GOT3 (cell line): Measurements from ENCODE around the gene TM7SF3.

ENCODE experiments used
- DNase-seq: peaks from one replicate; lab custom pipeline; 2025; ENCODE audit warnings: mixed read lengths; lab: John Stamatoyannopoulos, UW

TM7SF3 gene

DNA sequence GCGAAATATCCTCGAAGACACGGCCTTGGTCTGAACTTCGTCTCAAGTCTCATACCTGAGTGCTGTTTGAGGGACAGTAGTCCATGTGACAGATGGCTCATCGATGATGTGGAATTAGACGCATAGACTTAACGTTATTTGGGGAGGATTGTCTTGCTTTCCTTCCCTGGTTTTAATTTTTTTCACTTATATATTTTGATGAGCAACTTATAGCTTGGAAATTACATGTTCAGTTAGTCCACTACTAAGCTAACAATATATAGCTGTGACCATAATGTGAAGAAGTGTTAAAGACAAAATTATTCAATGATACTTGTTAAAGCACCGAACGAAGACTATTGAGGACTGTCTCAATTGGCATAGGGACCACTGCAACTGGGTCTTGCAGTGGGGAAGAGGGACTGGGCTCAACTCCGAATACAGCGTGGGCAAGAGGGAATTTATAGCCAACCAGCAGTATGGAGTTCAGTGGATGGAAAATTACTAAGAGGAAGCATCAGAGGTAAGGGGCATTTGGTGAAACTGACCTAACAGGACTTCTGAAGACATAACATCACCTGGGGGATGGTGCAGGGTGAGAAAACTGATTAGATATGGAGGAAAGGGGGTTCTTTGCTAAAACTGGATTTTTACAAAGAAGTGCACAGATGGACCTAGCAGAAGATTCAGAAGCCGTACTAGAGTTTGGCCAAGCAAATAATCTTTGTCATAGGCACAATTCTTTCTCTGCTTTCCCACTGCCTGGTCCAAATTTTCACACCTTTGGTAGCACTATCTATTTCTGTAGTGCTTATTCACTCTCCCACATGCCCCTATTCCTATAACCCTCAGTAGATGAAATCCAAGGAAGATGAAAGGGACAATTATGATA lies 910 bp upstream of the TM7SF3 start:
- DNase-seq: no peak

DNA sequence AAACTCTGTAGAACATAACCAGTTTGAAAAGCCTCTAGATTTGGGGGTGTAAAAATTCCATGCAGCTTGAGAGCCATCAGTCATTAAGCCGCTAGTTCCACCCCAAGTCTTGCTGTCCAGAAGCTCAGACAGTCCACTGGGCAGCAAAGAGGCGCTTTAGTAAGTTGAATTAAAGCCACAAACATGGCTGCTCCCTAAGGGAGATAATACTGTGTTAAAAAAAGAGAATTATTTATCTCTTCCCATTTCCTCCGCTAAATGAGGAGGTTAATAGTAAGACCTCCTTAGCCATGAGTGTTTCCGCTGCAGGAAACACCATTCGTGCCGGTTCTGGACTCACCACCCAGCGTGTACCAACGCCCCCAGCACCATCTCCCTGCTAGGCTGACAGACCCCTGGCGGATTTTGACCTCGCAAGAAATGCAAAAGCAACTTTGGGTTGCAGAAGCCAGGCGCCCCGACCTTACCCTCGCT lies 536 bp downstream of the TM7SF3 start:
- no peak for DNase-seq

- no peak for DNase-seq
Measured at GRCh38 chr12:27012982-27013255, 1.3 kb downstream of the TM7SF3 start.

GRCh38 chr12:27012239-27012981 lies 1.8 kb downstream of the TM7SF3 start:
- DNase-seq: no peak

DNA sequence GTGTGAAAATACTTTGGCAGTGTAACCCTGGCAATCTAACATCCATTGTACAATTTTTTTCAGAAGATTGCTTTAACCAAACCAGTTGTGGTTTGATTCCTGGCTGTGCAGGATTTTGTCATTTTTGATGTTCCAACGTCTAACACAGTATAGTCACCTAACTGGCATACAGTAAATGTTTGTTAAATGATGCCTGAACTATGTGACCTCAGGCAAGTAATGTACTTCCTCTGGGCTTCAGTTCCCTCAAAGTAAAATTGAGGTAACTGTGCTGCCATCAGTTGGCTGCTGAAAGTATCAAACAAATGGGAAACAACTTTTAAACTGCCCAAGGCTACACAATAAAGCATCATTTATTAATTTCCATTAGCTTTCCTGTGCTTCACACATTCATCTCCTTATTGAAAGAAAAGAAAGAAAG lies 4.3 kb downstream of the TM7SF3 start:
- no peak for DNase-seq

GRCh38 chr12:27008081-27008480 lies 6.1 kb downstream of the TM7SF3 start:
- no peak for DNase-seq

DNA sequence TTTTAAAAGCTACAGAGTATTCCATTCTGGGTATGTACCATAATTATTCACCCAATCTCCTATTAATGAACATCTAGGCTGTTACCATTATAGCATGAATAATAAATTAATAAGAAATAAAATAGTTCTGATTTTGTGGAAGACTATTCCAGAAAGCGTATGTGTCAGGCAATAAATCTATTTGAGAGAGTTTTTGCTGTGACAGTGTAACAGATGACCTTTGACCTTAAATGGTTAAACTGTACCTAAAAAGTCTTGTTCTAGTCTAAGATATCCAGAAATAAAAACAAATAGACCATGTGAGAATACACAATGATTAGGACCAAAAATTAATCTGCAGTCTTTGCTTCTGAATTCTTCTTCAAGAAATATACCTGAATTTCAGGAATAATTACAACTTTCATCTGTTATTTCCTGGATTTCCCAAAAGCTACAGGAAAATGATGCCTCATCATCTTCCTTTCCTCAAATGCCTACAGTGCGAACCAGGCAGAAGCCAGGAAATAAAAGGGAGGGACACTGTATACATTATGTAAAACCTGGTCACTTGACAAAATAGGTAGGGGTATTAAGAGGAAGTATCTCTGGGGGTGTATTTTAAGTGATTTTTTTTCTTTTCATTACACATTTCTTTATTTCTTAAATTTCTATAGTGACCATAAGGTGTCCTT lies 7.3 kb downstream of the TM7SF3 start:
- DNase-seq: no peak

DNA sequence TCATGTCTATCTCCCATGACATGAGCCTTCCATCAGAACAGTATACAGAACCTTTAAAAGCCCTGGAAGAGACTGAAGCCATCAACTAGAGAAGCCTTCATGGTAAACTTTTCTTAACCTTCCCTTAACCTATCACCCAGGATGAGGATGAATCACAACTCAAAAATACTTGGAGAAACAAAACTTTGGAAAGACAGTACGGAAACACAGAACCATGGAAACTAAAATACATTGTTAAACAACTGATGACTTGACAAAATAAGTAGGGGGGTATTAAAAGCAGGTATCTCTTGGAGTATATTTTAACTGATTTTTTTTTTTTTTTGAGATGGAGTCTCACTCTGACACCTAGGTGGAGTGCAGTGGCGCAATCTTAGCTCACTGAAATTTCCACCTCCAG lies 8.7 kb downstream of the TM7SF3 start:
- DNase-seq: no peak

- no peak for DNase-seq
Measured at GRCh38 chr12:27003421-27004381, 10.5 kb downstream of the TM7SF3 start.

DNA sequence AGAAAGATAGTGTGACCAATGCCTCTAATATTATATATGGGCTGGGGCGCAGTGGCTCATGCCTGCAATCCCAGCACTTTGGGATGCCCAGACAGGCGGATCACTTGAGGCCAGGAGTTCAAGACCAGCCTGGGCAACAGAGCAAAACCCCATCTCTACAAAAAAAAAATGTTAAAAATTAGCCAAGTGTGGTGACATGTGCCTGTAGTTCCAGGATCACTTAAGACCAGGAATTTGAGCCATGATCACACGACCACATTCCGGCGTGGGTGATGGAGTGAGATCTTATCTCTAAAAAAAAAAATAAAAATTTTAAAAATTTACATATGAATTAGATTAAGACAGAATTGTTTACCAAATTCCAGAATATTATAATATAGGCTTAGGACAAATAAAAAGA lies 12.0 kb downstream of the TM7SF3 start:
- DNase-seq: no peak

DNA sequence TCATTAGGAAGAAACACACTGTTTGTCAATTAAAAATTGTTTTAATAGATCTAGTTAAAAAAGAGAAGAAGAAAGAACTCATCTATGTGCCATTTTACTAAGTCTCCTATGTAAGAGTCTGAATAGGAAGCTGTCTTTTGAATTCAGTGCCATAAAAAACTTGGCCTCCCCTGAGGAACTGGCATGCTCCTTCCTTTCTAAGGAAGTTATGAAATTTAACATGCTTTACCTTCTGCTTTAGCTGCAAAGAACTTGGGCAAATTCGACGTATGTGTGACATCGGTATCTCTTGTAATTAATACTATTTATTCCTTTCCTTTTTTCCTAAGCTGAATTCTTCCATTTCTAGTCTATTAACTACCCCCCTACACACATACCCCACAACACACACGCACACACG lies 12.5 kb downstream of the TM7SF3 start:
- DNase-seq: no peak

- no peak for DNase-seq
Measured at GRCh38 chr12:27000961-27001360, 13.2 kb downstream of the TM7SF3 start.

- DNase-seq: no peak
Measured at GRCh38 chr12:26997003-26997402, 17.2 kb downstream of the TM7SF3 start.

DNA sequence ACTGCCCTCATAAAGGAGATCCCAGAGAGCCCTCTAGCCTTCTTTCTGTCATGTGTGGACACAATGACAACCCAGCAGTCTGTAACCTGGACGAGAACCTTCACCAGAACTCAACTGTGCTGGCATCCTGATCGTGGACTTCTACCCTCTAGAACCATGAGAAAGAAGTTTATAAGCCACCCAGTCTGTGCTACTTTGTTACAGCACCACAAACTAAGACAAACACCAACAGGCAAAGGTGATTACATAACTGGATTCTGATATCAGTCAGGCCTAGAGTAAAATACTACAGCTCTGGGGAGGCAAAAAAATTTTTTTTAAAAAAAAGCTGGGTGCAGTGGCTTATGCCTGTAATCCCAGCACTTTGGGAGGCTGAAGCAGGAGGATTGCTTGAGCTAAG lies 18.5 kb downstream of the TM7SF3 start:
- DNase-seq: no peak

DNA sequence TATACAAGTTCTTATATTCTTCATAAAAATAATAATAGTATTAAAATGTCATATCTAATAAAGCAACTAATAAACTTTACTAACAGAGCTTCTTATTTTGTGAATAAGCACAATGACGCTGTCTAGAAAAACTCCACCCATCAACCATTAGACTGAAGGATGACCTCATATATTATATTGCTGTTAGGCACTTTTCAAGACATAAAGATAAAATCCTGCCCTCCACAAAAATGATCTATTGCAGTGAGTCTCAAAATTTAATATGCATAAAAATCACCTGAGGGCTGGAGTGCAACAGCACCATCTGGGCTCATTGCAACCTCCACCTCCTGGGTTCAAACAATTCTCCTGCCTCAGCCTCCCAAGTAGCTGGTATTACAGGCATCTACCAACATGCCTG lies 20.1 kb downstream of the TM7SF3 start:
- DNase-seq: no peak

DNA sequence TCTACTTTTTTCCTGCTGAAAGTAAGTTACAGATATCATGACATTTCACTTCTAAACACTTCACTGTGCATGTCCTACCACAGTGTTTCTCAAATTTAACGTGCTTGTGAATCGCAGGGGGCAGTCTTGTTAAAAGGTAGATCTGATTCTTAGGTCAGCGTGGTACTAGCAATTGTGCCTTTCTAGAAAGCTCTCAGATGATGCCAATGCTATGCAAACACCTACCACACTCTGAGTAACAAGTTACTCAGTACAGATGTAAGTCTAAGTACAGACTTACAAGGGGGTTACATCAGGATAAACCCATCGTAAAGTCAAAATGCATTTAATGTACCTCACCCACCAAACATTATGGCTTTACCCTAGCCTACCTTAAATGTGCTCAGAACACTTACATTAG lies 22.4 kb downstream of the TM7SF3 start:
- DNase-seq: no peak

DNA sequence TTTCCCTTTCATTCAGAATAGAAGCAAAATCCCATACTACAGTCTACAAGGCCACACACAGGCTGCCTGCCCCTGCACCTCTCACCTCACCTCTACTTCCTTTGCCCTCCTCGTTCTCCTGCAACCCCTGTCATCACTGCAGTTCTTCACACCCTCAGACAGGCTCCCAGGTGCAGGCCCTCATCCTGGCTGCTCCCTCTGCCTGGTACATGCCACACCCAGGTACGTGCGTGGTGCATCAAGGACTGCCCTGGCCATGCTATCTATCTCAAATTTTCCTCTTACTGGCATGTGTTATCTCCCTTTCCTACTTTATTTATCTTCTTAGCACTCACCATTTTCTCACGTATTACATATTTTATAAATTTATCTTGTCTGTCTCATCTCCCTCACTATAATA lies 24.3 kb downstream of the TM7SF3 start:
- no peak for DNase-seq

DNA sequence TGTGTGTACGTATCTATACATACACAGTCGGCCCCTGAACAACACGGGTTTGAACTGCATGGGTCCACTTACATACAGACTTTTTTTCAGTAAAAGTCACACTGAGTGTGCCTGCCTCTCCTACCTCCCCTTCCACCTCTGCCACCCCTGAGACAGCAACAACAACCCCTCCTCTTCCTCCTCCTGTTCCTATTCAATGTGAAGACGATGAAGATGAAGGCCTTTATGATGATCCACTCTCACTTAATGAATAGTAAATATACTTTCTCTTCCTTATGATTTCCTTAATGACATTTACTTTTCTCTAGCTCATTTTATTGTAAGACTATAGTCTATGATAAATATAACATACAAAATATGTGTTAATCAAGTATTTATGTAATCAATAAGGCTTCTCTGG lies 25.5 kb downstream of the TM7SF3 start:
- DNase-seq: no peak

- no peak for DNase-seq
Measured at GRCh38 chr12:26987634-26988424, 26.4 kb downstream of the TM7SF3 start.

DNA sequence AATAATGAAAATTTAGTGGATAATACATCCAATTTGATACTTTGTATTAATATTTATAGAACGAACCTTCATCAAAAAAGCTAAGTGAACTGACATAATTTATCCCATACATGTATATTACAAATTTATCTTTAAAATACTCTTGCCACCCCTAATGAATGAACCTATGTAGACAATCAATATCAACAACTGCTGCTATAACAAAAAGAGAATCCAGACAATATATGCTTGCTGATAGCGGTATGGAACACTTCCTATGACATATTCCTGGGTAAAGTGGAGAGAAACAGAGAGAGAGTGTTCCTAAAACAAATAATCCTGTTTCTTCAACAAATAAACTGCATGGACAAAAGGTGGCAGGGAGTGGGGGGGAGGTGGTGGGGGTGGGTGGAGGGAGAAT lies 31.3 kb downstream of the TM7SF3 start:
- no peak for DNase-seq

- DNase-seq: no peak
Measured at GRCh38 chr12:26979733-26980132, 34.5 kb downstream of the TM7SF3 start.
